ENCODE data around the gene ORC4. TPM values are rescaled to one million over a fixed set of nuclear protein-coding genes. Genes with fewer than 3 reads are reported as not detected.

ORC4 gene
- total and polyA plus RNA-seq, 2 of the 8 experiments (the other 6 are each of a cell fraction or from before 2014, with no cell fraction given): 22.7 to 63.7 TPM

- TF ChIP-seq EZH2 (IDR thresholded peaks at IDR 0.05; ENCODE audit: low read depth, low read length, severe bottlenecking) (no peak), HDAC2 (IDR thresholded peaks at IDR 0.05; ENCODE audit: borderline replicate concordance in 1 of 2, low read depth in 2 of 2, low read length in 2 of 2) (no peak)
Measured at GRCh38 chr2:147980940-147981528, 39.5 kb downstream of the ORC4 start (continued).

Data from H1 (cell line).